Epidermal melanocyte (primary cell): Measurements from ENCODE around the gene CPA2.

Source experiments
- DNase-seq: peaks from one replicate; pipeline ENCODE4 v3.0.0; 2011; ENCODE audit warnings: low spot score; ENCODE audit not compliant: insufficient read length

Gene CPA2

DNA sequence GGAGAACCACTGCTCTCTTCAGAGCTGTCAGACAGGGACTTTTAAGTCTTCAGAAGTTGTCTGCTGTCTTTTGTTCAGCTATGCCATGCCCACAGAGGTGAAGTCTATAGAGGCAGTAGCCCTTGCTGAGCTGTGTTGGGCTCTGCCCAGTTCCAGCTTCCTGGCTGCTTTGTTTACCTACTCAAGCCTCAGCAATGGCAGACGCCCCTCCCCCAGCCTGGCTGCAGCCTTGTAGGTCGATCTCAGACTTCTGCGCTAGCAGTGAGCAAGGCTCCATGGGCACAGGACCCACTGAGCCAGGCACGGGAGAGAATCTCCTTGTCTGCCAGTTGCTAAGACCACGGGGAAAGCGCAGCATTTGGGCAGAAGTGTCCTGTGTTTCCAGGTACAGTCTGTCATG lies 12.1 kb upstream of the CPA2 start:
- DNase-seq = no peak

DNA sequence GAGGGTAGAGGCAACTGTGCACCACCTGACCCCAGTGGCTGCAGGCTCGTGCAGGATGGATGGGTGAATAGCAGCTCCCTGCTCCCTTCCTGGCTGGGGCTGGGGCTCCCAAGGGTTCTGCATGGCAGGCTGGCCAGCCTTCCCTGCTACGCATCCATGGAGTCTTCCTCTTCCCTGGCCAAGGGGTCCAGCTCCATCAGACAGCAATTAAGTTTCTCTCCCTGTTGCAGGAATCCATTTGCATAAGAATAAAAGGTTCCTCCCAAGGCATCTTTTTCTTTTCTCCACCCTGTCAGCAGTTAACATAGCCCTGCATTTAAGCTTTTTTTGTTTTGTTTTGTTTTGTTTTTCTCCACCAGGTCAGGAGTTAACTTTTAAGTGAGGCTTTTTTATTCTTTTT lies 10.0 kb upstream of the CPA2 start:
- DNase-seq = no peak

DNA sequence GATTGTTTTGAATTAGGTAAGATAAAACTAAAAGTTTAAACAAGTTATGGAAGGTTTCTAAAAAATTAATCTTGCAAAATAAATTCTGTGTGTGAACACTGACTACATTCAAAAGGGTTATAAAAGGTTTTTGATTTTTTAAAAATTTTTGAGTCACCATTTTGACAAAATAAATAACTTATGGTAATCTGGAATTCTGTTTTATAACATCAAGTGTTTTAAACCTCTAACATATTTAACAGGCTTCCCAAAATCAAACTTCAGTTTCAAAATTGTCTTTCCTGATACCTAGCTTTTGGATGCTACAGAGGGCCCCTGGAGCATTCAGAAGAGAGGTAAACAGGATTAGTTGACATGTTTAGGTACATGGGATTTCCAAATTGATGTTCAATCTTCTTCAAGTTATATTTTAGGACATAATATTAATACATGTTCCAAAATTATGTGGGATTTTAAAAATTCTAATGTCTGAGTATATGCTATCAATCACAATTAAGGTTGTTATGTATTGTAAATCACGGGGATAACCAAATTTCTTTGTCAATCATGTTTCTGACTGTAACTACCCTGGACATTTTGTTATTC lies 8.1 kb upstream of the CPA2 start:
- no peak for DNase-seq

DNA sequence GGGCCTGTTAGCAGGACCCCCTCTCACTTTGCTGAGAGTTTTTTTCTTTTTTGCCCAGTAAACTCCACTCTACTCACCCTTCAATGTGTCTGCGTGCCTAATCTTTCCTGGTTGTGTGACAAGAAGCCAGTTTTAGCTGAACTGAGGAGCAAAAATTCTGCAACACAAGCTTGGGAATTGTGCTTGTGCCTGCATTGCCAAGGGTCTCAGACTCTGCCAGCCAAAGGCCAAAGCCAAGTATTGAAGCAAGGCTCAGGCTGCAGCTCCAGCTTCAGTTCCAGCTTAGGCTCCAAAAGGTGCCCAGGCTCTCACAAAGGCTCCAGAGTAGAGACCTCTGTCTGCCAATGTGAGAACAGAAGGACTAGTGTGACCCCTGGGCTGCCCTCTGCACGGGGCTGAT lies 4.2 kb upstream of the CPA2 start:
- no peak for DNase-seq

DNA sequence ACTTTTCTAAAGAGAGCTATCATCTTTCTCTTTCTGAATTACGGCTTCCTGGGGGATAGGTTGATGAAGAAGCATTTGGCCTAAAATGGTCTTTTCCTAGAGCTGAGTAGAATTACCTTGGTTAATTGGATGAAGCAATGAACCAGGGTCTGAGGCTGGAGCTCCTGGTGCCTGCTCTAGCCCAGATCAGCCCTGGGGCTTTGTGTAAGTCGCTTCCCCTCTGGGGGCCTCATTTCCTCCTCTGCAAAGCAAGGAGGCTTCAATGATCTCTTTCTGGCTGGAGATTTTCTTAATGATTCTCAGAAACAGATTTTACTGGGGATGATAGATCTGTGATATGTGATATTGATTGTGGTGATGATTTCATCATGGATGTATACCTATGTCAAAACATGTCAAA lies 3.5 kb upstream of the CPA2 start:
- no peak for DNase-seq

DNA sequence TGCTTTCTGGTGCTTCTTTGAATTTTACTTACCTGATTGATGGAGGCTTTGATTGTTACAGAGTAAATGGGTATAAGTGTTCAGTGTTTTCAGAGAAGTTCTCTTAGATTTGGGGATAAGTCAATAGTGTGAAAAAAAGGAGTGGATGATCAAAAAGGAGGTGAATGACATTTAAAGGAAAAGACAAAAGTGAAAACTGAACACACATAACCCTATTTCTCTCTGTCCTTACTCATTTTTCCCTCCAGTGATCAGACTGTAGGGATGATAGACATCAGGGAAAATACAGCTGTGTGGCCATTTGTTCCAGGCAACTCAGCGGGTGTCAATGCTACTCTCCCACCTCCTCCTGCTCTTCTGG lies 278 bp downstream of the CPA2 start:
- DNase-seq = no peak

DNA sequence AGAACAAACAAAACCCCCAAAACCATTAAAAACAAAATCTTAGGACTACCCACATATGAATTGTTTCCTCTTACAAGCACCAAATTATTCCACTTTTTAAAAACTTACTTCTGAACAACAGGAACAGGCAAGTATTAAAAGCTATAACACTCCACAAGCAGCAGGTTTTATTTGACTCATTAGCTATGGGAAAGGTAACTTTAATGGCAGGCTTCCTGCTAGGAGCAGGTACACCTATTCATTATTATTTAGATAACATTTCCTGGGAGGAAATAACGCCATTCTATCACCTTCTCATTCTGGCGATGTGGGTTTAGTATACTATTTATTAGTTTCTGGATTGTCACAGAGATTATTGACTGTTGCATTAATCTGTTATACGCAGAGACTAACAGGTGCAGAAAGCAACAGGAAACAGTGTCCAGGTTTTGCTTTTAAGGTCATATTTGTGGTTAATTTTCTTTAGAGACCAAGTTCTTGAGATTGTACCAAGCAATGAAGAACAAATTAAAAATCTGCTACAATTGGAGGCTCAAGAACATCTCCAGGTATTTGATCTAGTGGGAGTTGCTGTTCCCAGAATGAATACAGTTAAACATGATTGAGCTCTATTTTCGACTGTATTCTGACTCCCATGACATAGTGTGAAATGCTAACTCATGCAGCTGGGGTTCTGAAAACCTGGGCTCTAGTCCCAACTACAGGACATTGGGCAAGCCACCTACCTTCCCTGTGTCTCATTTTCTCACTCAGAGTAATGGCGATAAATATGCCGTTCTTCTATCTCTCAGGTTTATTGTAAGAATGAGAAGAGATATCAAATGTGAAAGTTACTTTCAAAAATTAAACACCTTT lies 2.0 kb downstream of the CPA2 start:
- no peak for DNase-seq

DNA sequence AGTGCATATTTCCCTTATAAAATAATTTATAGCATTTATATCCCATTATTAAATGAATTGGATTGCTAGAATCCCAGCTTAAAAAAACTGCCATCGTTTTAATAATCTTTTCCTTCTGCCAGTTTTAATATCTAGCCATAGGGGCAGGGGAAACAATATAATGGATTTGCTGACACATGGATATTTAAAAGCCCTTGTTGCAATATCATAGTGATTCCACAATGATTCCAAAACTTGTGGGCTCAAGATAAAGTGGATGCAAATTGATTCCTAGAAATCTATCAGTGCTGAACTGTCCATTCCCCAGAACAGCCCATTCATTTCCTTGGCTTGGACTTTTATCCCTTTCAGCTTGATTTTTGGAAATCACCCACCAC lies 2.6 kb downstream of the CPA2 start:
- no peak for DNase-seq

DNA sequence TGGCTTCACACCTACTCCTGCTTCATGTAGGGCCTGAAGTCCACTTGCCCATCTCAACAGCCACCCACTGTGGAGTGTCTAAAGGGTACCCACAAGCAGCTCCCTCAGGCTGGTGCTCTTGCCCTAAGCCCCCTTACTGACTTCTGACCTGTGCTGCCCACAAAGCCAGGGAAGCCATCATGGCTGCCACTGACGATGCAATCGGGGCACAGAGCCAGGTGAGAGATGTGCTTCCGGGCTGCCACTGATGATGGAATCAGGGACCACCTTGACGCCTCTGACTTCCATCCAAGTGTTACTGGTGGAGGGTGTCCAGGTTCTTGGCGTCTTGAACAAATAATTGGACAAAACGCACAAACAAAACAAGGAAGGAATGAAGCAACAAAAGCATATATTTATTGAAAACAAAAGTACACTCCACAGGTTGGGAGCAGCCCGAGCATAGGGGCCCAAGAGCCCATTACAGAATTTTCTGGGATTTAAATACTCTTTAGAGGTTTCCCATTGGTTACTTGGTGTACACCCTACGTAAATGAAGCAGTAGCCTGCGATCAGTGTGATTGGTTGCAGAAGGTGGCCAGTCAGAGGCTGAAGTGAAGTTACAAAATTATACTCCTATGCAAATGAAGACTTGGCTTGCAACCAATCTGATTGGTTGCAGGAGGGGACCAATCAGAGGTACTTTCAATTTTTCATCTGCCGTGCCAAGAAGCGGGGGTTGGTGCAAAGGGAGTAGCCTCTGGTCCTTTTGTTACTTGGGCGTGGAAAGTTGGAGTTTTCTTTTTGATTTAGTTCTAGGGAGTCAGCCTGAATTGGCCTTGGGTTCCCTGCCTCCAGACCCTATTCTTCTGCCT lies 4.5 kb downstream of the CPA2 start:
- DNase-seq = no peak

DNA sequence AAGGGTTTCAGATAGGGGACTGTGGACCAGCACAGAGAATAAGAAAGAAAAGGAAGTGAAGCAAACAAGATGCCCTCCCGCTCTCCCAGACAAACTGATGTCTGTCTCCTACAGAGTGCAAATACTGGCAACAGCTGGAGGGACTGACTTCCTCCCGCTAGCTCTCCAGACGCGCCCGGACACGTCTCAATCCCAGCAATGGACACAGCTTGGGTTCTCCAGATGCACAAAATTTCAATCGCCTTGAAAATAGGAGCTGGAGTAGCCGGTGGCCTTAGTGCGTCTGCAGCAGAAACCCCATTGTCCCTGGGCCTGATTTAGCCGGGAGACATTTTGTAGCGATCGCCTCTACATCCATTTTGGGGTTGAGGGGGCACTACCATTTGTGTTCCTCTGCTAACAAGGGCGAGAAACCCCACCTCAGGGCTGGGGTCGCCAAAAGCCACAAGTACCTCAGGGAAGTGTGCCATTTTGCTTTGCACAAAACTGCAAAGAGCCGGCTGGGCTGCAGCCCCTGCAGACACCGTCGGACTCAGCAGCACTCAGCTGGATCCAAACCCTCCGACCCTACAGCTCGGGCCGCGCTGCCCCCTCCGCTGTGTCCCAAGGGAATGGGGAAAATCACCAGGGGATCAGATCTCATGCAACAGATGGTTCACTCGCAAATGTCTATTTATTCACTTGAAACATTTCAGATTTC lies 5.9 kb downstream of the CPA2 start:
- DNase-seq = no peak

DNA sequence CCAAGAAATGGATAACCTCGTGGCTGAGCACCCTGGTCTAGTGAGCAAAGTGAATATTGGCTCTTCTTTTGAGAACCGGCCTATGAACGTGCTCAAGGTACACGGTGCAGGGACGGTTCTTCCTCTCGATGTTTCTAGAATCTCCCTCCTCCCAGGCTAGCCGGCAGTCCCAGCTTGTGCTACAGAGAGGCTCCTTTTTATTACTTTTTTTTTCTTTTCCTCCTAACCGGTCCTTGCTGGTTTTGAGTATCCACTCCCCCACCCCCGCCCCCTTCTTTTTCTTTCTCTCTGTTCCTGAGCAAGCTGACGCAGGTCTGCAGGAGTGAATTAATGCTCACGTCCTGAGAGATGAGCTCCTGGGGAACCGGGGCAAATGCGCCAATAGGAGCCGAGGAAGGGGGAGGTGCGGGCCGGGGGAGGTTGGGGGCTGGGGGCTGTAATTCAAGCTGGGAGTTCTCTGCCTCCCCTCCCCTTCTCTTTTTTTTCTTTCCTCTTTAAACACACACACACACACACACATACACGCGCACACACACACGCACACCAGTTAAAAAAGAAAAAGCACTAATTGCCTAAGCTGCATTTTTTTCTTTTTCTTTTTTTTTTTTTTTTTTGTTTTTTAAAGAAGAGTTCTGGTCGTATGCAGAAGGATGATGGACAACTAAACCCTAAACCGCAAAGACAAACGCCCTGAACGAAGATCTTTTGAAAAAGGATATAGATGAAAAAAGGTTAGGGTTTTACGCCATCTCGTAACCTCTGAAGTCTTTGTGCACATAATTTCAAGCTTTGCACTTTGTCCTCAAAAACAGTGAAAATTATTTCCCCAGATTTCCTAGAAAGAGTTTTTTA lies 6.6 kb downstream of the CPA2 start:
- DNase-seq = no peak

DNA sequence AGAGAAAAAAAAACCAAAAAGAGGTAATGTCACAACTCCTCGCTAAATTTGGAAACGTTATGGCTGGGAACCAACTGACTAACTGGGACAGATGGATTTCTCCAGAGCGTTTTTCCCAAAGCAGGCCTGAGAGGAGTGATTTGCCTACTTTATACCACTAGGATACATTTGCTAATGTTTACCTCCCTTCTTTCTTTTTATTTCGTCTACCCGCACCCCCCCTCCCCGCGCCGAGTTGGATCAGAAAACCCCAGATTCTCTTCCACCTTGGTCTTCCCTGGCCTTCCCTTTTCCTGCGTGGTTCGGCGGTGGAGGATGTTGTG lies 7.2 kb downstream of the CPA2 start:
- DNase-seq = no peak

DNA sequence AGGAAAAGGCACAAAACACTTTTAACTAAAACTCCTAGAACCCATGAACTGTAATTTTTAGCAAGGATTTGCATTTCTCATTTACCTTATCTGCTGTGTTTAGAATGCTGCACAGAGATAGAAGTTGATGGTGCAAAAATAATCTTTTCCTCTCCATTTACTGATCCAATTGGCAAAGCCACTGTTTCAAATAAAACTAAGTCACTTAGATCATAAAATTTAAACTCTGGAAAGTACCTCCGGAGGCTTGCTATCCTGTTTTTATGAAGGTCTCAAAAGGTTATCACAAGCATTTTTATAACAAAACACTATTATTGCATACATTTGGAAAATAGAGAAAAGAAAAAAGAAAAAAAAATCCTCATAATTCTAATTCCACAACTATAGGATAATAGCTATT lies 7.6 kb downstream of the CPA2 start:
- DNase-seq = no peak

DNA sequence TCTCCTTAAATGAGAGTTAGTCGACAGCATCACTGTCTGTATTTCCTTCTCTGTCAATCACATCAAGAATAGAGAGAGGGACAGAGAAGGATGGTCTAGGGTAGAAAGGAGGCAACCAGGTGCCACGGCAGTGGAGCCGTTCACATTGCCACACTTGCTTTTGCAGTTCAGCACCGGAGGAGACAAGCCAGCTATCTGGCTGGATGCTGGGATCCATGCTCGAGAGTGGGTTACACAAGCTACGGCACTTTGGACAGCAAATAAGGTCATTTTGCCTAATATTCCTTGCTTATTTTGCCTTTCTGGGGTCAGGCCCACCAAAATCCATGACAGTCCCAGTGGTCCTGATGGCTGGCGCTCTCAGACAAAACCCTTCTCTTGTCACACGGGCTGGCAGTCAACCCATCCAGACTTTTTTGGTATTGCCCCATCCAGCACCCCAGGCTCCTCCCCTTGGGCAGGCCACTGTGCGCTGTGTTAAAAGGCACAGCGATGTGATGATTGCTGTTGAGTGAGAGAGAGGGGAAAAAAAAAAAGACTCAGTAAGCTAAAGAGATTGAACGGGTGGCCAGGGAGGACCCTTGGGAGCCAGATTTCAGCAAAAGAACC lies 8.4 kb downstream of the CPA2 start:
- no peak for DNase-seq

DNA sequence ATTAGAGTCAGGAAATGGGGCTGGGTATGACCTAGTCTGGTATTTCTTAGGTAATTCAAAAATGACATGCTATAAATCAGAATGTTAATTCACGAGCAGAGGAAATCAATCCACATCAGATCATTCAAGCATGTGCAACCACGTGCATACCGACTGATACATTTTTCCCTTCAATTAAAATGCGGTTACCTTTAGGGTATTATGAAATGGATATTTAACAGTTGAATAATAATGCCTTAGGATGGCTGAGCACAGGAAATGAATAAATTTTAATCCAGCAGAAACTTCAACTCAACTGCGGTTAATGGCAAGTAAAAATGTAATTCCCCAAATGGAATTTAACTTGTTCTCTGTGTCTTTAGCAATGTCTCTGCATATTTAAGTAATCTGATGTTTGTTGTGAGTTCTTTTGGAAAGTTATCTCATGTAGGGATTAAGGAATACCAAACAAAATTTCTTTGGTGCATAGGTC lies 9.2 kb downstream of the CPA2 start:
- no peak for DNase-seq

DNA sequence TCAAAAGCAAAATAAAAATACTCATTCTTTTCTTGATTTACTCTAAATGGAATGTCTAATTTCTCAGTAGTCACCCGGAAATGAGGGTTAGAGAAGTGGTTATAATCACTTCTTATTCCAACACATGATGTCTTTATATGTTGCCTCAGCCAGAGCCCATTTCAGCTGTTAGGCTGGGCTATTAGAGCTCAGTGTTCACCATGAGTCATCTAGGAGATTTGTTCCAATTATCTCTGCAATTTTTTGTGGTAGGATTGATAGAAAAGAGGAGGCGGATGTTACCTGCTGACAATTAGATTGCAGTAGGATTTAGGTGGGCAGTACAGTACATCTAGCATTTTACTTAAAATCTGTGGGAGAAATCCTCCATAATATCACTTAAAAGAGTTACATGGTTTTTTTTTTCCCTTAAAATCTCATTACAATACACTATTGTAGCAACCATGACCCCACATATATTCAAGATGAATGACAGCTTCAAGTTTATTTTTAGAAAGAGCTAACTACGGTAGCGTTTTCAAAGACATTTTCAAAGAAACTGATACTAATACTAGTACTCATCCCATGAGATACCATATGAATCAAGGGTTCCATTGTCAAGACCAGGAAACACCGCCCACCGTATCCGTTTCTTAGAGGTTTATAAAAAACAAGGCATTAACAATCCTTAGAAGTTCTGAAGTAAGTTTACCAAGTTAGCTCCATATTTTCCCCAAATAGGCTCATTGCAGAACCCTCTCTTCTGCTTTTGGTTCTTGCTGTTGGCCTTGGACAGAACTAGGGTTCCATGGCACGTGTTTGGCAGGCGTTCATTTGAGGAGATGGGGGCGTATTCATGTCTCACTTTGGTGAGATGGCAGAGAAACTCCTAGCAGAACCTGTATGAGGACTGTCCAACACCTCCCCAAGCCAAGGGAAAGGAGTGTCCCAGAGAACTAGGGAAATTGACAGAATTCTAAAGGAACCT lies 10.4 kb downstream of the CPA2 start:
- no peak for DNase-seq

DNA sequence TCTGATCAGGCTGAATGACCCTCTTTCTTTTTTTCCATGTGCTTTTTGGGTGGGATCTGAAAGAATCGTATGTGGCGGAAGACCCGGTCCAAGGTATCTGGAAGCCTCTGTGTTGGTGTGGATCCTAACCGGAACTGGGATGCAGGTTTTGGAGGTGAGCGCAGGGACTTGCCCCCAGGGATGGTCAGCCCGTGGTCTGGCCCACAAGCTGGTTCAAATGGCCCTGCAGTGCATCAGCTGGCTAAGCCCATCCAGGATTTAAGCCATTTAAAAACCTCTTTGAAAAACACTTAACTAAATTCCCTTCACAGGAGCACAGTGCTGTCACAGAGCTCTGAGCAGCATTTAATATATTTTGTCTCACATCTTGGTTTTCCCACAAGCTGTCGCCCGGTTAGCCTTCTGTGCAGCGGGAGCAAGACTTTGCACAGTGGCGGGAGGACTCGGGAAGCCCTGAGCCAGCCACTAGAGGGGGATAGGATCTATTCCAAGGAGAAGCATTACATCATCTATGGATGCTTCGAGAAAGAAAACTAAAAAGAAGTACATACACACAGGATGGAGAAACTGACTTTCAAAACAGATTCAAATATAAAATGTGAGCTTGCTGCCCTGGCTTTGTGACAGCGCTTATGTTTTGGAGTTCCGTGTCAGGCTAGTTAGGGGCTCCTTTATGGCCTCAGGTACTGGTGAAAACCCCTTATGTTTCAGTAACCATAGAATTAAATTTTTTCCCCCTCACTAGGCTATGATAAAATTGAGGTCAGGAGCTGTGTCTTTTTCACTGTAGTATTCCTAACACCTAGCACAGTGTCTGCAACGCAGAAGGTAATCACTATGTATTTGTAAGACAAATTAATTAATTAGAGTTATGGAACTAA lies 11.3 kb downstream of the CPA2 start:
- no peak for DNase-seq

DNA sequence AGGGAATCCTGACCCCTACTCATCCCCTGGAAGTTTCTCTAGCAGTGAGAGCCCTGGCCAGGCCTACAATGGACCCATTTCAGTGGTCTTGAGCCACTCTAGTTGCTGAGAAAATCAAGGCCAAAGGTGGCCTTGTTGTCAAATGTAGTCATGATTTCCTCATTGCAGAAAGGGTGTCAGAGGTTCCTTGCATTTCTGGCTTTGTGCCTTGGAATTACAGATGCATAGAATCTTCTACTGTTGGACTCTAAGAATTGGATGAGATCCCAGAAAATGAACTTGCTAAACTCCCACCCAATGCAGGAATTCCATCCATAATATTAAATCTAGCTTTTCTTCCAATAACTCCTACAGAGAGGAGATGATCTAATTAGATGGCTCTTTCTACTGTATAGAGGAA lies 12.2 kb downstream of the CPA2 start:
- DNase-seq = no peak
